HG02938 (cell line): ENCODE data around the gene MEIS1.

Experiments
- ATAC-seq: cut with Tn5 transposase; IDR thresholded peaks from one replicate; pipeline ENCODE4 v1.9.1; 2021; ENCODE audit warnings: mild to moderate bottlenecking, moderate library complexity; ENCODE audit not compliant: unreplicated experiment

MEIS1 gene

GRCh38 chr2:66443186-66443978, 8.5 kb downstream of the MEIS1 start:
- ATAC-seq, result no peak

DNA sequence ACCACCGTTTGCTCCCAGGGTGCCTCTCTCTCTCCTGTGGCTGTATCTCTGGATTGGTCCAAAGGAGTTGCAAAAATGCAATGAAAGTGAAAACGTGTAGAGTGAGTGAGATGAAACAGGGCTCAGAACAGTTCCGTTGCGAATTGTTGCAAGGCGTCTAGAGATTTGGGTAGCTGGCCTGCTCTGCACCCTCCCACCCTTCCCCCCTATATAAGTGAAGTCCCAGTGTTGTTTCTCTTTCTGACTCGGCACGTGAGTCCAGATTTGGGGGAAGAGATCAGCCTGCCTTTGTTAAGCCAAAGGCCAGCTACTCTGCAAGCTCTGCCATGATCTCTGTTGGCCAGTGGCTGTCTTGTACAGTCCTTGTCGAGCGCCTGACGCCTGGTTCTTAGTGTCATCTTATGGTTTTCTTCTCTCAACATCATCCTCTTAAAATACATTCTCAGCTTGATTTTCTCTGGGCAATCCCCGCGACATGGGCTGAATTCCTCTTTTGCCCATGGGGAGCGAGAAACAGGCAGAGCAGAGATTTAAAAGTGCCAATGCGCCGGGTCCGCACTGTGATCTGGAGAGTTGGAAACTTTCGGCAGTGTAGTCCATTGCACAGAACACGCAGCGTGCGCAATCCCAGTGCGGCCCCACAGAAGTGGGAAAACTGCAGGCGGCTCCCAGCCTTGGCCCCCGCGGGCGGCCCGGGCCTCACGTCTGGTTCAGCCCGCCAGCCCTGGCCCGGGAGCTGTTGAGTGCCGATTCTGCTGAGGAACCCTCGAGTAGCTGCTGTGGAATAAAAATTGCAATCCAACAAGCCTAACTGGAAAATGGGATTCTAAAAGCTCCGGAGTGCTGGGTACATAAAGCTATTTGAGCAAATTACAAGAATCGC, 9.3 kb downstream of the MEIS1 start:
- ATAC-seq, result no peak

GRCh38 chr2:66445076-66445924, 10.4 kb downstream of the MEIS1 start:
- ATAC-seq, result no peak

GRCh38 chr2:66445925-66446871, 11.3 kb downstream of the MEIS1 start:
- ATAC-seq, result no peak

DNA sequence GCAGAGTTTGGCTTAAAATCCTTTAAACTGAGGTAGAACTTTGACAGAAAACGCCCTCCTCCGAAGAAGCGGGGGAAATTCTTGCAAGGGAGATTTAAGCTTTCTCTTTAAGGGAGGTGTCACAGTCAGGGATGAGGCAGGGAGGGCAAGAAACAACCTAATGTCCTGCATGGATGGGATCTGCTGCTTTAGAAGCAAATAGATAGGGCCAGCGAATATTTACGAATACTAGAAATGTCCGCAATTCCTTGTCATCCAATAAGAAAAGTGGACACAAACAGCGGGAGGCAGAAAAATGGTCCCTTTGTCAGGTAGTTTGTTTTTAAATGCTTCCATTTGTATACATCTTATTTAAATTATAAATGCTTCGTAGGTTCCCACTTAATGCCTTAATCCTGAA, 12.0 kb downstream of the MEIS1 start:
- no peak for ATAC-seq

GRCh38 chr2:66447677-66448076, 12.8 kb downstream of the MEIS1 start:
- no peak for ATAC-seq

GRCh38 chr2:66448136-66448991, 13.4 kb downstream of the MEIS1 start:
- no peak for ATAC-seq

GRCh38 chr2:66452214-66452613, 17.3 kb downstream of the MEIS1 start:
- ATAC-seq, result no peak

GRCh38 chr2:66452917-66453316, 18.0 kb downstream of the MEIS1 start:
- ATAC-seq, result no peak

- ATAC-seq, result no peak
Observed at GRCh38 chr2:66455490-66455889, 20.6 kb downstream of the MEIS1 start.

DNA sequence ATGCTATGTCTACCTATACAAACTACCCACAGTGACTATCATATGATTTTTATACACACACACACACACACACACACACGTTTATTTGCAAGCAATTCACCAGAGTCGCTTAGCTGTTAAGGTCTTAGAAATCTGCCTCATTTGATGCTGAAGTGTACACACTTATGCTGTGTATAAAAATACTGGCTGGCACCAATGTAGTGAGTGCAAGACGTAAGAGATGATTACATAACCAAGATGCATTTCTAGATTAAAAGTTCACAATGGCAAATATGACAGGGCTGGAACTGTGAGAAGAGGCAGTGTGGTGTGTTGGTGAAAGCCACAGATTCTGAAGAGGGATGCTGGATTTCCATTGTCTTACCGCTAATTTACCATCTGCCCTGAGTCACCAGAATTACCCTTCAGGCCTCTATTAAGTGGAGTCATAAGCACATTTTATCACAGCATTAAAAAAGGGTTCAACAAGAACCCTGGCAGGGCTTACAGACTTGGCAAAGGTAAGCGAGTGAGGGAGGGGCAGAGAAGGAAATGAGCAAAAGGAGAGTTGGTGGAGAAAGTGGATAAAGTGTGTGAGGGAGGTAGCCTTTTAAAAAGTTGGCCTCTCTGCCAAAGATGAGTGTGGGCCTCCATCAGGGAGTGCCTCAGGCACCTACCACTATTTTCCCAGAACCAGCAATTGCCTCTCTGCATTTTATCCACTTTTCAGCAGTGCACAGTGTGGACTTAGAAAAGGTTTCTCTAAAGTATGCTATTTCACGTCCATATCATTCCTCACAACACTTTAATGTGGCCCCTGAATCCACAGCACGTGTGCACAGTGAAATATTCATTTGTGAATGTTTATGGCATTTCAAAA, 21.5 kb downstream of the MEIS1 start:
- ATAC-seq, result no peak

- no peak for ATAC-seq
Observed at GRCh38 chr2:66457545-66457944, 22.6 kb downstream of the MEIS1 start.

DNA sequence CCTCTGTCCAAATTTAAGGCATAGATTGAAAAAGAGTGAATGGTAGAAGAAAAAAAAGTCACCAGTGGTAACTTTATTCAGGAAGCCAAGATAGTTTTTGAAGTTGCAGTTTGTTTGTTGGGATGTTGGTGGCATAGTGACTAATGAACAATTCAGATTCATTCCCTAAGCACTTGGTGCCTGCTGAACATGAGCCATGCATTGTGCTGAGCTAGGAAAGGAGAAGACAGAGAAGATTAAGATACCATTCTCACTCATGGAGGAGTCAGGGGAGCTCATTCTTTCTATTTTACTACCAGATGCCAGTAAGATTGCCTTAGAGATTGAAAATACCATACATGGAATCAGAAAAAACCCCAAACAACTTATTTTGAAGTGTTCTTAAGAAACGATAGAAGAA, 25.1 kb downstream of the MEIS1 start:
- ATAC-seq, result no peak

DNA sequence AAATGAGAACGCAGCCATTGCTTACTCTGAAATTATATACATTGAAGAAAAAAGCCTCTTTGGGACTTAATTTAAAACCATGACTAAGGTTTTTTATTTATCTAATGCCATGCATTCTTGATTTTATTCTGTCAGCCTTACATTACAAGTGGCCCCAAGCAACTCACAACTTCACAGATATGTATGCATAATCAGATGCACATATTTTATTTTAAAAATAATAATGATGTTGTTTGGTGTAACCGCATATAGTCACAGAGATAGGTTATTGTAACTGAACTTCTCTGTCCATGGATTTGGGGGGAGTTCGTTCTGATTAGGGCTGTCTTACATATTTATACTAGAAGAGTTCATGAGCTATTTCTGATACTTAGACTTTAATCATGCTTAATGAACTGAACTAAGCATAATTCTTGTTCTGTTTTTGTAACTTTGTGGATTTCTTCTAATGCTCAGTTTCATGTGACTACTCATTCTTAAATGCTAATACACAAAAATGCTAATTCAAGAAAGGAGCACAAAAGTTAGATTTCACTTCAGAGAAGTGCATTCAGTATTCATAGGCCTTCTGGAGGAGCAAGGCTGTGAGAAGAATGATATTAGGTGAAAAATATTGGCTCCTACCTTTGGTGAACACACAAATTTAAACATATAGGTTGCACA, 26.2 kb downstream of the MEIS1 start:
- no peak for ATAC-seq

GRCh38 chr2:66461664-66462500, 27.0 kb downstream of the MEIS1 start:
- ATAC-seq, result no peak

GRCh38 chr2:66462501-66462825, 27.5 kb downstream of the MEIS1 start:
- ATAC-seq, result no peak

- no peak for ATAC-seq
Observed at GRCh38 chr2:66463206-66463755, 28.4 kb downstream of the MEIS1 start.
